Adipose tissue (tissue), 3 donors: Measurements from ENCODE around the gene EMILIN2. TPM values are rescaled to one million over a fixed set of nuclear protein-coding genes. Genes with fewer than 3 reads are reported as not detected.

Source experiments
- H3K27ac ChIP-seq: one replicate; pipeline ENCODE4 v1.5.1; 2013; ENCODE audit warnings: low read depth, low read length
- WGBS, 3 donors: extraction: QIAGEN DNeasy Blood & Tissue Kit; methylation state at CpG; one replicate each; pipeline ENCODE4 v1.1.7; 2013; 5-methylcytosine and 5-hydroxymethylcytosine counted together
- polyA plus RNA-seq, 3 donors: library from polyadenylated mRNA; stranded (reverse); fragments of 200-250 nt; gene quantifications; one replicate each; pipeline ENCODE4 v1.2.3, GENCODE V29; 2013
- donor health status: healthy with polysubstance abuse.
- donor health status: Bipolar disorder and iron deficiency.
- donor health status: healthy.

The EMILIN2 gene
- polyA plus RNA-seq, 3 donors = 2.9 to 18.9 (median 14.4) TPM

- WGBS, 3 donors = 95 to 98% (median 96%) methylated on average over 14 of the region's 14 CpGs
- H3K27ac ChIP-seq = no peak overlapping the region
Observed at GRCh38 chr18:2921778-2922177, 75.0 kb downstream of the EMILIN2 start.

- H3K27ac ChIP-seq = no peak overlapping the region
- 88 to 90% (median 90%) methylated on average over 6 of the region's 6 CpGs for WGBS, 3 donors
Observed at GRCh38 chr18:2923464-2923863, 76.7 kb downstream of the EMILIN2 start.

GRCh38 chr18:2924920-2925319 is 78.1 kb downstream of the EMILIN2 start:
- 90 to 92% (median 91%) methylated on average over 12 of the region's 12 CpGs for WGBS, 3 donors
- no peak overlapping the region for H3K27ac ChIP-seq

- 90 to 94% (median 90%) methylated on average over 4 of the region's 4 CpGs for WGBS, 3 donors
Observed at GRCh38 chr18:2926528-2926927, 79.7 kb downstream of the EMILIN2 start.

GRCh38 chr18:2927745-2928144 is 80.9 kb downstream of the EMILIN2 start:
- WGBS, 3 donors = 88 to 91% (median 90%) methylated on average over 8 of the region's 8 CpGs
- H3K27ac ChIP-seq = no peak overlapping the region

More at GRCh38 chr18:2926528-2926927, 79.7 kb downstream of the EMILIN2 start:
- H3K27ac ChIP-seq = no peak overlapping the region

- 45 to 60% (median 54%) methylated on average over 10 of the region's 10 CpGs for WGBS, 3 donors
- no peak overlapping the region for H3K27ac ChIP-seq
Observed at GRCh38 chr18:2932247-2933181, 85.7 kb downstream of the EMILIN2 start.

GRCh38 chr18:2933995-2934394 is 87.2 kb downstream of the EMILIN2 start:
- WGBS, 3 donors = 75 to 97% (median 80%) methylated on average over 3 of the region's 3 CpGs
- no peak overlapping the region for H3K27ac ChIP-seq

GRCh38 chr18:2935438-2936192 is 88.8 kb downstream of the EMILIN2 start:
- no peak overlapping the region for H3K27ac ChIP-seq
- 51 to 82% (median 82%) methylated on average over 3 of the region's 3 CpGs for WGBS, 3 donors

- 38 to 95% (median 93%) methylated on average over 7 of the region's 7 CpGs for WGBS, 3 donors
- no peak overlapping the region for H3K27ac ChIP-seq
Observed at GRCh38 chr18:2939317-2939716, 92.5 kb downstream of the EMILIN2 start.

- H3K27ac ChIP-seq = no peak overlapping the region
- 19 to 29% (median 29%) methylated on average over 3 of the region's 3 CpGs for WGBS, 3 donors
Observed at GRCh38 chr18:2948038-2948437, 101.2 kb downstream of the EMILIN2 start.

- no peak overlapping the region for H3K27ac ChIP-seq
- 51 to 68% (median 64%) methylated on average over 2 of the region's 2 CpGs for WGBS, 3 donors
Observed at GRCh38 chr18:2952605-2953004, 105.8 kb downstream of the EMILIN2 start.

GRCh38 chr18:2953935-2954653 is 107.3 kb downstream of the EMILIN2 start:
- H3K27ac ChIP-seq = no peak overlapping the region
- WGBS, 3 donors = 80 to 94% (median 91%) methylated on average over 6 of the region's 6 CpGs

- 97 to 98% (median 98%) methylated on average over 12 of the region's 12 CpGs for WGBS, 3 donors
- H3K27ac ChIP-seq = no peak overlapping the region
Observed at GRCh38 chr18:2954869-2955645, 108.3 kb downstream of the EMILIN2 start.

GRCh38 chr18:2956056-2956455 is 109.2 kb downstream of the EMILIN2 start:
- H3K27ac ChIP-seq = no peak overlapping the region
- 65 to 88% (median 76%) methylated on average over 7 of the region's 7 CpGs for WGBS, 3 donors

- H3K27ac ChIP-seq = no peak overlapping the region
Observed at GRCh38 chr18:2958819-2959298, 112.1 kb downstream of the EMILIN2 start.

- 57 to 75% (median 60%) methylated on average over 2 of the region's 2 CpGs for WGBS, 3 donors
- no peak overlapping the region for H3K27ac ChIP-seq
Observed at GRCh38 chr18:2959341-2959740, 112.5 kb downstream of the EMILIN2 start.

- WGBS, 3 donors = 76 to 92% (median 81%) methylated on average over 7 of the region's 7 CpGs
Observed at GRCh38 chr18:2960983-2961696, 114.3 kb downstream of the EMILIN2 start.

More at GRCh38 chr18:2960983-2961696, 114.3 kb downstream of the EMILIN2 start:
- no peak overlapping the region for H3K27ac ChIP-seq
